CD8-positive, alpha-beta memory T cell (primary cell): ENCODE results near the gene SORCS2. TPM values are rescaled to one million over a fixed set of nuclear protein-coding genes. Genes with fewer than 3 reads are reported as not detected.
A peak's percentile ranks its signal among the peaks of the same experiment; 100 is the strongest.
"Not testable (repeated sequence)": the region's sequence is repeated elsewhere in the genome, so short reads cannot be mapped to it uniquely, and the experiment has no call there.

Source experiments
- CTCF ChIA-PET: fragments of 350-600 bp; sonication (Branson Sonifier 250); formaldehyde crosslinking; loops from one replicate; lab custom pipeline; 2021; ENCODE audit warnings: antibody characterized with exemption; lab: Charles Lee
- POLR2A ChIA-PET: fragments of 350-600 bp; sonication (Branson Sonifier 250); formaldehyde crosslinking; loops from one replicate; lab custom pipeline; 2021; ENCODE audit warnings: antibody characterized with exemption; lab: Charles Lee
- DNase-seq, 5 donors: peaks; one replicate each; pipeline versions ENCODE4 v3.0.0 to v3.0.0-alpha.2; 2020 to 2022; ENCODE audit warnings: mixed read lengths in 1 of 5
- H3K27ac ChIP-seq: one replicate; pipeline ENCODE4 v1.7.0; 2013; ENCODE audit warnings: low read depth, mild to moderate bottlenecking, low read length, moderate library complexity
- H3K27me3 ChIP-seq: 2 replicates; pipeline ENCODE4 v1.7.0; 2013; ENCODE audit warnings: low read length, mild to moderate bottlenecking; ENCODE audit not compliant: insufficient read depth, poor library complexity, severe bottlenecking
- H3K36me3 ChIP-seq: 2 replicates; pipeline ENCODE4 v1.7.0; 2013; ENCODE audit warnings: mild to moderate bottlenecking, low read length, moderate library complexity; ENCODE audit not compliant: insufficient read depth
- H3K4me1 ChIP-seq: 2 replicates; pipeline ENCODE4 v1.7.0; 2013; ENCODE audit warnings: mild to moderate bottlenecking, low read length, moderate library complexity; ENCODE audit not compliant: insufficient read depth
- H3K4me3 ChIP-seq: 2 replicates; pipeline ENCODE4 v1.7.0; 2013; ENCODE audit warnings: mild to moderate bottlenecking, low read length
- H3K9me3 ChIP-seq: 2 replicates; pipeline ENCODE4 v1.7.0; 2013; ENCODE audit warnings: mild to moderate bottlenecking, low read length
- H3K27ac Mint-ChIP-seq, 8 donors: one replicate each; pipeline ENCODE4 v1.8.0; 2020 to 2021; ENCODE audit warnings: mixed read lengths in 8 of 8, mild to moderate bottlenecking in 6 of 8, inconsistent platforms in 3 of 8, moderate library complexity in 3 of 8
- H3K27me3 Mint-ChIP-seq, 2 donors: one replicate each; pipeline ENCODE4 v1.8.0; 2020 to 2021; ENCODE audit warnings: mixed read lengths in 2 of 2, mild to moderate bottlenecking in 1 of 2, moderate library complexity in 1 of 2
- H3K36me3 Mint-ChIP-seq, 3 donors: one replicate each; pipeline ENCODE4 v1.8.0; 2020 to 2021; ENCODE audit warnings: mixed read lengths in 3 of 3, inconsistent platforms in 1 of 3, mild to moderate bottlenecking in 1 of 3
- H3K4me1 Mint-ChIP-seq, 3 donors: one replicate each; pipeline ENCODE4 v1.8.0; 2020 to 2021; ENCODE audit warnings: mixed read lengths in 3 of 3, inconsistent platforms in 1 of 3, mild to moderate bottlenecking in 1 of 3
- H3K4me3 Mint-ChIP-seq, 7 donors: one replicate each; pipeline ENCODE4 v1.8.0; 2020 to 2021; ENCODE audit warnings: mixed read lengths in 7 of 7, mild to moderate bottlenecking in 6 of 7, moderate library complexity in 4 of 7, inconsistent platforms in 2 of 7
- H3K9me3 Mint-ChIP-seq, 5 donors: one replicate each; pipeline ENCODE4 v1.8.0; 2020 to 2022; ENCODE audit warnings: mixed read lengths in 5 of 5, mild to moderate bottlenecking in 3 of 5, moderate library complexity in 2 of 5, inconsistent platforms in 1 of 5
- polyA plus RNA-seq: library from polyadenylated mRNA; unstranded; fragments of 300-500 nt; fragmentation: Illumina TruSeq; gene quantifications from one replicate; pipeline ENCODE4 v1.2.3, GENCODE V29; 2021
- total RNA-seq, 2 experiments: library from RNA; stranded (reverse); gene quantifications; one replicate each; pipeline ENCODE4 v1.2.3, GENCODE V29; 2021

Gene SORCS2
- total and polyA plus RNA-seq, 3 experiments from 2014 or later: not detected

DNA sequence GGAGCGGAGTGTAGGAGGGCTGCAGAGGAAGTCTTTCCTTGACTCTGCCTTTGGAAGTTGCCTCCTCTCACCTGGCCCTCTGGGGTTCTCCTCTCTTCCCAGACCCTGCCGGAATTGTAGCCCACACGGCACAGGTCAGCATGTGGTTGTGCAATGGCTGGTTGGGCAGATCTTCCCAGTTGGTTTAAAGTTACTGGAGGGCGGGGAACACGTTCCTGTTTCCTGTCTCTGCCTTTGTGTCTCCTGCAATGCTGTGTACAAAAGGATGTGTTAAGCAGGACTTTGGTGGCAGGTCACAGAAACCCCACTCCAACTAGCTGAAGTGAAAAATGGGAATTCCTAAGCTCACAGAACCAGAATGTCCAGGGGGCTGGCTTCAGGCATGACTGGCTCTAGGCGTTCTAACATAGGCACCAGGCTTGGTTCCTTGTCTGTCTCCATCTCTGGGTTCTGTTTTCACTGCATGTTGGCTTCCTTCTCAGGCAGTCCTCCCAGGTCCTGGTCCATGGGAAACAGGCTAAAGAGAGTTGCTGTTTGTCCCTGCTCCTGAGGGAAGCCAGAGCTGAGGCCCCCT is 19.9 kb downstream of the SORCS2 start:
- H3K9me3 ChIP-seq: no peaks in the 10 kb centered on the region
- H3K4me3 ChIP-seq: no peak overlapping the region
- H3K36me3 ChIP-seq: no peaks in the 10 kb centered on the region
- H3K27ac ChIP-seq: no peak overlapping the region
- Mint-ChIP-seq H3K4me3 (no peak overlapping the region), H3K4me1 (no peaks in the 10 kb centered on the region), H3K27ac (no peak overlapping the region), H3K36me3 (no peaks in the 10 kb centered on the region), H3K9me3 (peaks cover 0 to 6% (median 2%) of the 10 kb centered on the region in 5 donors), H3K27me3 (peaks cover 10 to 18% of the 10 kb centered on the region in 2 donors)
- ChIA-PET CTCF (no interaction called here), POLR2A (no interaction called here)
- no peaks in the 10 kb centered on the region for H3K27me3 ChIP-seq
- DNase-seq: no peak
- H3K4me1 ChIP-seq: no peaks in the 10 kb centered on the region

DNA sequence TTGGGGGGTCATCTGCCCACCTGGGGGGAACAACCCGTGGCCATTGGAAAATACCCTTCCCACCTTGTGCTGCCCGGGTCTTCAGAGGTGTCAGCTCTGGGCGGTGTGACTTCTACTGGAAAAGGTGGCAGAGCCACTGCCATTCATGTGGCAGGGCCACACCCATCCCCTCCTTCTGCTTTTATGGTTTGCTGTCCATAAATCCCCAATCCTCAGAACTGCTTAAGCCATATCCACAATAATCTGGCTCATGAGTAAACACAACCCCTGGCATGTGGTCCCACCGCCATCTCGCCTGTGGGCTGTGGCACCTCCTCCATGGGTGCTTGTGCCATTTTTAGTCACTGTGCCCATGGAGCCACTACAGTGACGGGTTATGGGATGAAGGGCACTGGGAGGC is 20.6 kb downstream of the SORCS2 start:
- ChIA-PET CTCF (no interaction called here), POLR2A (no interaction called here)
- H3K36me3 ChIP-seq: no peaks in the 10 kb centered on the region
- Mint-ChIP-seq H3K4me3 (no peak overlapping the region), H3K9me3 (peaks cover 0 to 6% (median 2%) of the 10 kb centered on the region in 5 donors), H3K27ac (no peak overlapping the region), H3K36me3 (no peaks in the 10 kb centered on the region), H3K27me3 (peaks cover 10 to 18% of the 10 kb centered on the region in 2 donors), H3K4me1 (no peaks in the 10 kb centered on the region)
- H3K27me3 ChIP-seq: no peaks in the 10 kb centered on the region
- H3K4me1 ChIP-seq: no peaks in the 10 kb centered on the region
- no peaks in the 10 kb centered on the region for H3K9me3 ChIP-seq
- H3K27ac ChIP-seq: no peak overlapping the region
- no peak for DNase-seq
- no peak overlapping the region for H3K4me3 ChIP-seq

DNA sequence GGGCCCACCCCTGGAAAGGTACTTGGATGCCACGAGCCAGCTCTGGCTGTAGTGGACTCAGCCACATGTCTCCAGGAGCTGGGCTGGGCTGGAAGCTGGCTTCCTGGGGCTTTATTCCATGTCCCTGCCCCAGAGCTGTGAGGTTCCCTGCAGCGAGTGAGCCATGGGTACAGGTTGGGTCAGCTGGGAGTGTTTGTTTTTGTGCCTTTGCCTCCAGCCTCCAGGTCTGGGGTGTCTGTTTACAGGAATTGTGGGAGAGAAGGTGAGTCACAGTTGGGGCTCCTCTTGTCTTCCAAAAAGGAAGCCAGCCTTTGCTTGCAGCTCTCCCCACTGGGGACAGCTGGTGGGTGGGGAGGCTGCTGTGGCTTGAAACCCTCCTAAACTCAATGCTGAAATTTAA is 21.5 kb downstream of the SORCS2 start:
- no peak overlapping the region for H3K27ac ChIP-seq
- POLR2A ChIA-PET: no interaction called here
- H3K36me3 ChIP-seq: no peaks in the 10 kb centered on the region
- Mint-ChIP-seq H3K27me3 (peaks cover 8 to 18% of the 10 kb centered on the region in 2 donors), H3K27ac (no peak overlapping the region), H3K36me3 (no peaks in the 10 kb centered on the region), H3K4me1 (no peaks in the 10 kb centered on the region), H3K4me3 (no peak overlapping the region), H3K9me3 (peaks cover 0 to 6% (median 2%) of the 10 kb centered on the region in 5 donors)
- H3K4me1 ChIP-seq: no peaks in the 10 kb centered on the region
- H3K9me3 ChIP-seq: no peaks in the 10 kb centered on the region
- H3K4me3 ChIP-seq: no peak overlapping the region
- CTCF ChIA-PET: no interaction called here
- no peak for DNase-seq
- no peaks in the 10 kb centered on the region for H3K27me3 ChIP-seq

DNA sequence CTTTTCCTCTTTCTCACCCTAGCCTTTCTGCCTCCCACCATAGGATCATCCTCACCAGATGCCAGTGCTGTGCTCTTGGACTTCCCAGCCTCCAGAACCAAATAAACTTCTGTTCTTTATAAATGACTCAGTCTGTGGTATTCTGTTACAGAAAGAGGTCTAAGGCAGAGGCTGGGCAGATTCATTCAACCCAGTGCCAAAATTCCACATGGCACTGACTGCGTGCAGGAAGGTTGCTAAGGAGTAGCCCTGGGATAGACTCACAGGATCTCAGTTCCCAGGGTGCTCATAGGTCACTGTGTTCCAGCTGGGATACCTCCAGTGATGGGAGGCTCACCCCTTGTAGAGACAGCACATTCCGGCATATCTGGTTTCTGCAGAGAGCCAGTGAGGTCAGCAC is 22.0 kb downstream of the SORCS2 start:
- peaks cover 6 to 18% of the 10 kb centered on the region in 2 donors for H3K27me3 Mint-ChIP-seq

DNA sequence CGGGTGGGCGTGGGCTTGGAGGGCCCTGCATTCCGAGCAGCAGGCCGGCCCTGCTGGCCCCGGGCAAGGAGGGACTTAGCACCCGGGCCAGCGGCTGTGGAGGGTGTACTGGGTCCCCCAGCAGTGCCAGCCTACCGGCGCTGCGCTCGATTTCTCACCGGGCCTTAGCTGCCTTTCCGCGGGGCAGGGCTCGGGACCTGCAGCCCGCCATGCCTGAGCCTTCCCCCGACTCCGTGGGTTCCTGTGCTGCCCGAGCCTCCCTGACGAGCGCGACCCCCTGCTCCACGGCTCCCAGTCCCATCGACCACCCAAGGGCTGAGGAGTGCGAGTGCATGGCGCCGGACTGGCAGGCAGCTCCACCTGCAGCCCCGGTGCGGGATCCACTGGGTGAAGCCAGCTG is 22.8 kb downstream of the SORCS2 start:
- H3K36me3 ChIP-seq, H3K9me3 ChIP-seq, H3K4me1 ChIP-seq, H3K27me3 ChIP-seq, CTCF ChIA-PET, H3K4me1 Mint-ChIP-seq, POLR2A ChIA-PET, H3K4me3 ChIP-seq, H3K27ac Mint-ChIP-seq, DNase-seq, H3K36me3 Mint-ChIP-seq, H3K27ac ChIP-seq, H3K4me3 Mint-ChIP-seq, H3K9me3 Mint-ChIP-seq: not testable (repeated sequence)
- peaks cover 3 to 14% of the 10 kb centered on the region in 2 donors for H3K27me3 Mint-ChIP-seq

More for the DNA sequence above, 22.0 kb downstream of the SORCS2 start:
- H3K9me3 ChIP-seq: no peaks in the 10 kb centered on the region
- H3K36me3 ChIP-seq: no peaks in the 10 kb centered on the region
- DNase-seq: no peak
- ChIA-PET CTCF (no interaction called here), POLR2A (no interaction called here)
- Mint-ChIP-seq H3K4me1 (no peaks in the 10 kb centered on the region), H3K27ac (no peak overlapping the region), H3K9me3 (peaks cover 0 to 6% (median 2%) of the 10 kb centered on the region in 5 donors), H3K4me3 (no peak overlapping the region), H3K36me3 (no peaks in the 10 kb centered on the region)
- no peaks in the 10 kb centered on the region for H3K4me1 ChIP-seq
- H3K27me3 ChIP-seq: no peaks in the 10 kb centered on the region
- H3K27ac ChIP-seq: no peak overlapping the region
- no peak overlapping the region for H3K4me3 ChIP-seq

DNA sequence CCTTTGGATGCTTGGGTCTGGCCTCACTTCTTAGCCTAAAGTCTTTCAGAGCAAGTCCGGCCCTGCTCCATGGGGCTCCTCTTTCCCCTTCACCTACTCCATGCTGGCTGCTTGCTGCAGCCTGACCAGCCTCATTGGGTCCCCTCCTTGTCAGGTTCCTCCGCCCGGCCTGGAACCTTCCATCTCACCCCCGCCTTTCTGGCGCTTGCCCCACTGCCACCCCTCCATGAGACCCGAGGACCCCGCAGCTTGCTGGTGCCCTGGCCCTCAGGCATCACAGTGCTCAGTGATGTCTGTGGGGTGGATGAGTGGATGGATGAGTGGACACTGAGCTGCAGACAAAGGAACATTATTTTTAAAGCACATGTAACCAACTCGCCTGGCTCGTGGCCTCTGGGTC is 24.7 kb downstream of the SORCS2 start:
- ChIA-PET POLR2A (no interaction called here), CTCF (no interaction called here)
- Histone ChIP-seq H3K36me3 (no peaks in the 10 kb centered on the region), H3K4me1 (no peaks in the 10 kb centered on the region), H3K27ac (no peak overlapping the region), H3K27me3 (no peaks in the 10 kb centered on the region), H3K9me3 (no peaks in the 10 kb centered on the region), H3K4me3 (no peak overlapping the region)
- Mint-ChIP-seq H3K4me3 (no peak overlapping the region), H3K36me3 (no peaks in the 10 kb centered on the region), H3K27ac (no peak overlapping the region), H3K27me3 (peaks cover under 1 to 14% of the 10 kb centered on the region in 2 donors), H3K4me1 (no peaks in the 10 kb centered on the region), H3K9me3 (peaks cover 0 to 6% (median 2%) of the 10 kb centered on the region in 5 donors)
- DNase-seq: no peak

DNA sequence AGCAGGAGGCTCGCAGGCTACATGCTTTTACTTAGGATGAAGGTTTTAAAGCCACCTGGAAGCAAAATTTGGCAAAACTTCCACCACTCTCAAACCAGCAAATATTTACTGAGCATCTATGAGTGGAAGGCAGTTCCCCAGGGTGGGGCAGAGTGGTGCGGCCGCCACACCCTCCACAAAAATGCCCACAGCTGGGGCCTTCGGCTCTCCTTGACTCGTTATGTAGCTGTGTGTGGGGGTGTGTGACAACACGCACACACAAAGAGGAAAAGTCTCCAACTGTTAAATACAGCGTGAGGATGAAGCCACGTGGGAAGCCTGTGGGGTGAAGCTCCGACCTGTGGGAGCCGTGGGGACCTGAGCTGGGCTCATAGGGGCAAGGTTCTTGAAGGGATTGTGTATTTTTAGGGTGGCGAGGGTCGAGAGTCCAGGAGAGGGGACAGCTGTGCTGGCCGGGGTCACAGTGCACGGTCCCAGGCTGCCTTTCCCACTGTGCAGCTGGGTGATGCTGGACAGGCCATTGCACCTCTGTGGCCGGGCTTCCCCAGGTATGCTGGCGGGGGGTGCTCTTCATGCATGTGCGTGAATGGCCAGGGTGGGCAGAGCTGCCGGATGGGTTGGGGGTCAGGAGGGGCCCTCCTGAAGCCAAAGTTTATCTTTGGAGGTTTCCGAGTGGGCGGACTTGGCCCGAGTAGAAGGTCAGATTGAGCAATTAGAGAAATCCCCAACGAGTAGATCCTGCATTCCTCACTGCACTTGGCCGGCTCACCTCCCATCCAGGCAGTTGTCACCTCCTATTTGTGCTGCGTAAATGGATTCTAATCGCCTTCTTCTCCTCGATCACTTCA is 25.4 kb downstream of the SORCS2 start:
- Mint-ChIP-seq H3K4me1 (no peaks in the 10 kb centered on the region), H3K4me3 (no peak overlapping the region), H3K27ac (peak overlapping the region in 1 of 8 donors; percentile 9), H3K36me3 (no peaks in the 10 kb centered on the region), H3K27me3 (peaks cover 6 to 17% of the 10 kb centered on the region in 2 donors), H3K9me3 (peaks cover 0 to 6% (median 2%) of the 10 kb centered on the region in 5 donors)
- H3K4me1 ChIP-seq: no peaks in the 10 kb centered on the region
- H3K27me3 ChIP-seq: no peaks in the 10 kb centered on the region
- H3K9me3 ChIP-seq: no peaks in the 10 kb centered on the region
- no peak overlapping the region for H3K4me3 ChIP-seq
- no peaks in the 10 kb centered on the region for H3K36me3 ChIP-seq
- H3K27ac ChIP-seq: no peak overlapping the region
- no peak for DNase-seq
- POLR2A ChIA-PET: no interaction called here
- CTCF ChIA-PET: no interaction called here

DNA sequence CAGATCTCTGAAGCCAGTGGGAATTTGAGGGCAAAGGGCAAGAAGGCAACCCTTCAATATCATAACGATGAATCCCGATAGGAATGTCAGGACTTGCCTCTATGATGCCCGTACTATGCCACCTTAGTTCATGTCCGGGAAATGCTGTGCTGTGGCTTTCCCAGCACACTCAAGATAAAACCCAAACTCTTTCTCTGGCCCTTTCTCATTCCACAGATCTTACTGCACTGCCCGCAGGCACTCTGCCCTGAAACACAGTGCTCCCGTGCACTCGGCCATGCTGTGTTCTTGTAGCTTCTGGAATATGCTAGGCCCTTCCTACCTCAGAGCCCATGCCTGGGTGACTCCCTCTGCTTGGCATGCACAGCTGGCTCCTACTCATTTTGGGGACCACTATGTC is 26.3 kb downstream of the SORCS2 start:
- no peak overlapping the region for H3K4me3 Mint-ChIP-seq
- no peak overlapping the region for H3K27ac ChIP-seq
- POLR2A ChIA-PET: no interaction called here

More for the DNA sequence above, 26.3 kb downstream of the SORCS2 start:
- H3K36me3 ChIP-seq: no peaks in the 10 kb centered on the region
- CTCF ChIA-PET: no interaction called here
- Mint-ChIP-seq H3K4me1 (no peaks in the 10 kb centered on the region), H3K27me3 (peaks cover 6 to 17% of the 10 kb centered on the region in 2 donors), H3K9me3 (peaks cover 0 to 4% (median 2%) of the 10 kb centered on the region in 5 donors), H3K36me3 (no peaks in the 10 kb centered on the region), H3K27ac (peak overlapping the region in 1 of 8 donors; percentile 19)
- no peak overlapping the region for H3K4me3 ChIP-seq
- H3K4me1 ChIP-seq: no peaks in the 10 kb centered on the region
- H3K27me3 ChIP-seq: no peaks in the 10 kb centered on the region
- H3K9me3 ChIP-seq: no peaks in the 10 kb centered on the region
- no peak for DNase-seq
